Measurements from ENCODE around the gene GHR.

The GHR gene

DNA sequence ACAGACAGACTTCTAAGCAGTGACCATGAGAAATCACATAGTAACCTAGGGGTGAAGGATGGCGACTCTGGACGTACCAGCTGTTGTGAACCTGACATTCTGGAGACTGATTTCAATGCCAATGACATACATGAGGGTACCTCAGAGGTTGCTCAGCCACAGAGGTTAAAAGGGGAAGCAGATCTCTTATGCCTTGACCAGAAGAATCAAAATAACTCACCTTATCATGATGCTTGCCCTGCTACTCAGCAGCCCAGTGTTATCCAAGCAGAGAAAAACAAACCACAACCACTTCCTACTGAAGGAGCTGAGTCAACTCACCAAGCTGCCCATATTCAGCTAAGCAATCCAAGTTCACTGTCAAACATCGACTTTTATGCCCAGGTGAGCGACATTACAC is 295.4 kb downstream of the GHR start:
- H3K36me3 ChIP-seq (ENCODE audit: insufficient read depth, low read length) = no peaks in the 10 kb centered on the region
- H3K27ac ChIP-seq (ENCODE audit: low read depth, low read length, poor library complexity, severe bottlenecking) = no peak overlapping the region
- H3F3A ChIP-seq (ENCODE audit: insufficient read depth, low read length) = no peaks in the 10 kb centered on the region
- H3K79me2 ChIP-seq (ENCODE audit: insufficient read depth, low read length) = no peaks in the 10 kb centered on the region
- H3K4me2 ChIP-seq (ENCODE audit: low read length) = no peak overlapping the region
- no peaks in the 10 kb centered on the region for H3K9me2 ChIP-seq (ENCODE audit: low read depth, low read length)
- TF ChIP-seq EZH2 (IDR thresholded peaks at IDR 0.05; ENCODE audit: borderline replicate concordance, low read length) = no peak
- TF ChIP-seq, protein P1, sequence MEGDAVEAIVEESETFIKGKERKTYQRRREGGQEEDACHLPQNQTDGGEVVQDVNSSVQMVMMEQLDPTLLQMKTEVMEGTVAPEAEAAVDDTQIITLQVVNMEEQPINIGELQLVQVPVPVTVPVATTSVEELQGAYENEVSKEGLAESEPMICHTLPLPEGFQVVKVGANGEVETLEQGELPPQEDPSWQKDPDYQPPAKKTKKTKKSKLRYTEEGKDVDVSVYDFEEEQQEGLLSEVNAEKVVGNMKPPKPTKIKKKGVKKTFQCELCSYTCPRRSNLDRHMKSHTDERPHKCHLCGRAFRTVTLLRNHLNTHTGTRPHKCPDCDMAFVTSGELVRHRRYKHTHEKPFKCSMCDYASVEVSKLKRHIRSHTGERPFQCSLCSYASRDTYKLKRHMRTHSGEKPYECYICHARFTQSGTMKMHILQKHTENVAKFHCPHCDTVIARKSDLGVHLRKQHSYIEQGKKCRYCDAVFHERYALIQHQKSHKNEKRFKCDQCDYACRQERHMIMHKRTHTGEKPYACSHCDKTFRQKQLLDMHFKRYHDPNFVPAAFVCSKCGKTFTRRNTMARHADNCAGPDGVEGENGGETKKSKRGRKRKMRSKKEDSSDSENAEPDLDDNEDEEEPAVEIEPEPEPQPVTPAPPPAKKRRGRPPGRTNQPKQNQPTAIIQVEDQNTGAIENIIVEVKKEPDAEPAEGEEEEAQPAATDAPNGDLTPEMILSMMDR (IDR thresholded peaks at IDR 0.05; ENCODE audit: low read length) = no peak
- H3K27me3 ChIP-seq (ENCODE audit: insufficient read depth, low read length) = no peaks in the 10 kb centered on the region
- no peak overlapping the region for H3K9ac ChIP-seq (ENCODE audit: low read length)
- H2AFZ ChIP-seq (ENCODE audit: low read length) = no peak overlapping the region
- H4K20me1 ChIP-seq (ENCODE audit: insufficient read depth, low read length) = no peaks in the 10 kb centered on the region
- peaks cover 18% of the 10 kb centered on the region for H3K4me1 ChIP-seq (ENCODE audit: insufficient read depth, low read length, severe bottlenecking)
- H3K4me3 ChIP-seq (ENCODE audit: low read depth, low read length, poor library complexity, severe bottlenecking) = no peak overlapping the region
- H3K9me3 ChIP-seq (ENCODE audit: low read length) = no peaks in the 10 kb centered on the region

DNA sequence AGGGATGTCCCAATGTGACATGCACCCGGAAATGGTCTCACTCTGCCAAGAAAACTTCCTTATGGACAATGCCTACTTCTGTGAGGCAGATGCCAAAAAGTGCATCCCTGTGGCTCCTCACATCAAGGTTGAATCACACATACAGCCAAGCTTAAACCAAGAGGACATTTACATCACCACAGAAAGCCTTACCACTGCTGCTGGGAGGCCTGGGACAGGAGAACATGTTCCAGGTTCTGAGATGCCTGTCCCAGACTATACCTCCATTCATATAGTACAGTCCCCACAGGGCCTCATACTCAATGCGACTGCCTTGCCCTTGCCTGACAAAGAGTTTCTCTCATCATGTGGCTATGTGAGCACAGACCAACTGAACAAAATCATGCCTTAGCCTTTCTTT is 295.8 kb downstream of the GHR start:
- Histone ChIP-seq H3K27ac (ENCODE audit: low read depth, low read length, poor library complexity, severe bottlenecking) (no peak overlapping the region), H3F3A (ENCODE audit: insufficient read depth, low read length) (no peaks in the 10 kb centered on the region), H3K9ac (ENCODE audit: low read length) (no peak overlapping the region), H3K4me1 (ENCODE audit: insufficient read depth, low read length, severe bottlenecking) (peaks cover 18% of the 10 kb centered on the region), H3K27me3 (ENCODE audit: insufficient read depth, low read length) (no peaks in the 10 kb centered on the region), H3K4me2 (ENCODE audit: low read length) (no peak overlapping the region), H3K9me3 (ENCODE audit: low read length) (no peaks in the 10 kb centered on the region), H2AFZ (ENCODE audit: low read length) (no peak overlapping the region), H3K79me2 (ENCODE audit: insufficient read depth, low read length) (no peaks in the 10 kb centered on the region), H3K36me3 (ENCODE audit: insufficient read depth, low read length) (no peaks in the 10 kb centered on the region), H3K9me2 (ENCODE audit: low read depth, low read length) (no peaks in the 10 kb centered on the region), H4K20me1 (ENCODE audit: insufficient read depth, low read length) (no peaks in the 10 kb centered on the region), H3K4me3 (ENCODE audit: low read depth, low read length, poor library complexity, severe bottlenecking) (no peak overlapping the region)
- TF ChIP-seq, protein P1 (IDR thresholded peaks at IDR 0.05; ENCODE audit: low read length) = no peak
- TF ChIP-seq EZH2 (IDR thresholded peaks at IDR 0.05; ENCODE audit: borderline replicate concordance, low read length) = no peak

GRCh38 chr5:42720251-42720650 is 297.0 kb downstream of the GHR start:
- Histone ChIP-seq H3F3A (ENCODE audit: insufficient read depth, low read length) (no peaks in the 10 kb centered on the region), H3K9me3 (ENCODE audit: low read length) (no peaks in the 10 kb centered on the region), H3K4me2 (ENCODE audit: low read length) (no peak overlapping the region), H3K27me3 (ENCODE audit: insufficient read depth, low read length) (no peaks in the 10 kb centered on the region), H3K9me2 (ENCODE audit: low read depth, low read length) (no peaks in the 10 kb centered on the region), H3K36me3 (ENCODE audit: insufficient read depth, low read length) (no peaks in the 10 kb centered on the region), H3K4me3 (ENCODE audit: low read depth, low read length, poor library complexity, severe bottlenecking) (no peak overlapping the region), H2AFZ (ENCODE audit: low read length) (no peak overlapping the region; the same call in 1 of the 2 replicates), H3K9ac (ENCODE audit: low read length) (no peak overlapping the region), H3K27ac (ENCODE audit: low read depth, low read length, poor library complexity, severe bottlenecking) (no peak overlapping the region), H4K20me1 (ENCODE audit: insufficient read depth, low read length) (no peaks in the 10 kb centered on the region), H3K4me1 (ENCODE audit: insufficient read depth, low read length, severe bottlenecking) (peaks cover 17% of the 10 kb centered on the region), H3K79me2 (ENCODE audit: insufficient read depth, low read length) (no peaks in the 10 kb centered on the region)
- TF ChIP-seq, protein P1 (IDR thresholded peaks at IDR 0.05; ENCODE audit: low read length) = no peak
- TF ChIP-seq EZH2 (IDR thresholded peaks at IDR 0.05; ENCODE audit: borderline replicate concordance, low read length) = no peak
